Measurements from ENCODE around the gene RREB1.

RREB1 gene

DNA sequence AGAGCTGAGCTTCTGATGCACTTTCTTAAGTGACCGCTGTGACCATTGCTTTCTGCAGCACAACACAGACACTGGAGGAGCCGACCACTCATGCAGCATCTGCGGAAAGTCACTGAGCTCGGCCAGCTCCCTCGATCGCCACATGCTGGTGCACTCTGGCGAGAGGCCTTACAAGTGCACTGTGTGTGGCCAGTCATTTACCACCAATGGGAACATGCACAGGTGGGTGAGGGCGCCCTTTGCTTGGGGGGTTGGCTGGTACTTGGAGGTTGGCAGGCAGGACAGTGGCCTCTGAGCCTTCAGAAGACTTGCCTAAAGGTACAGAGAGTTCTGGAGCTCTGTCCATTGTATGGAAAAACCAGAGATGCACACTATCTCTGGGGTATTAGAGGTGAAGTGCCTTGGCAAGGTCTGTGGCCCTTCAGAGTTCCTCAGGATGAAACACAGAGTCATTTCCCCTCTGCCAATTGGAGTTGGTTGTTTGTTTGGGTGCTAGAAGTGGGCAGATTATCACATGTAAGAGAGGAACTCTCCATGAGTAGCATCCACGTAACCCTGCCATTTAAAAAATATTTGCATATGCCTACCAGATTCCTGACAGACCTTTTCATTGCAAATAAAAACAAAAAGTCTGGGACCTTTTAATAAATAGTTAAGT, 81.5 kb downstream of the RREB1 start:
- TF ChIP-seq CTCF (IDR thresholded peaks at IDR 0.05; ENCODE audit: low read depth, low read length, missing control alignments): no peak
- DNase-seq: no peak
- Histone ChIP-seq H3K27me3 (replicated peaks) (no peaks in the 10 kb centered on the region), H3K4me3 (ENCODE audit: low read depth, low read length) (no peak overlapping the region), H3K27ac (no peak overlapping the region), H3K36me3 (replicated peaks) (peaks cover 32% of the 10 kb centered on the region)
- in situ Hi-C loops (cut with HindIII; ENCODE audit: low pct_ligation_motif_present, low sequenced_read_pairs): no loop called here

GRCh38 chr6:7190791-7191190, 83.0 kb downstream of the RREB1 start:
- H3K36me3 ChIP-seq (replicated peaks): peaks cover 36% of the 10 kb centered on the region
- H3K27ac ChIP-seq: no peak overlapping the region
- no peak for TF ChIP-seq CTCF (IDR thresholded peaks at IDR 0.05; ENCODE audit: low read depth, low read length, missing control alignments)
- no peaks in the 10 kb centered on the region for H3K27me3 ChIP-seq (replicated peaks)
- no peak for DNase-seq
- in situ Hi-C loops (cut with HindIII; ENCODE audit: low pct_ligation_motif_present, low sequenced_read_pairs): no loop called here
- no peak overlapping the region for H3K4me3 ChIP-seq (ENCODE audit: low read depth, low read length)

DNA sequence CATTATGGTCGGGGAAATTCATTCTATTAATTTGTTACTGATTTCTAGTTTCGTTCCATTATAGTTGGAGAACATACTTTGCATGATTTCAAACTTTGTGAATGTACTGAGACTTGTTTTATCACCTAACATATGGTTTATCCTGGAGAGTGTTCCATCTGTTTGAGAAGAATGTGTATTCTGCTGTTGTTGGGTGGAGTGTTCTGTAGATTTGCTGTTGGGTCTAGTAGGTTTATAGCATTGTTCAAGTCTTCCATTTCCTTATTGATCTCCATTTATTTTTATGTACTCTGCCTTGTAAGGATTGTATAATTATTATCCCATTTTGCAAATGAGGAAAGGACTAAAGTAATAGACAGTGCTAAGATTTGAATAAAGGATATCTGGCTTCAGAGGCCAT, 85.4 kb downstream of the RREB1 start:
- H3K27me3 ChIP-seq (replicated peaks): no peaks in the 10 kb centered on the region
- DNase-seq: no peak
- in situ Hi-C loops (cut with HindIII; ENCODE audit: low pct_ligation_motif_present, low sequenced_read_pairs): no loop called here
- no peak overlapping the region for H3K4me3 ChIP-seq (ENCODE audit: low read depth, low read length)
- H3K36me3 ChIP-seq (replicated peaks): peaks cover 32% of the 10 kb centered on the region
- no peak for TF ChIP-seq CTCF (IDR thresholded peaks at IDR 0.05; ENCODE audit: low read depth, low read length, missing control alignments)
- H3K27ac ChIP-seq: no peak overlapping the region

GRCh38 chr6:7194657-7195056, 86.9 kb downstream of the RREB1 start:
- no peak overlapping the region for H3K27ac ChIP-seq
- H3K27me3 ChIP-seq (replicated peaks): no peaks in the 10 kb centered on the region
- peaks cover 22% of the 10 kb centered on the region for H3K36me3 ChIP-seq (replicated peaks)
- in situ Hi-C loops (cut with HindIII; ENCODE audit: low pct_ligation_motif_present, low sequenced_read_pairs): no loop called here
- no peak for DNase-seq
- no peak for TF ChIP-seq CTCF (IDR thresholded peaks at IDR 0.05; ENCODE audit: low read depth, low read length, missing control alignments)
- no peak overlapping the region for H3K4me3 ChIP-seq (ENCODE audit: low read depth, low read length)

GRCh38 chr6:7195339-7196018, 87.7 kb downstream of the RREB1 start:
- no peak for DNase-seq
- no peak overlapping the region for H3K4me3 ChIP-seq (ENCODE audit: low read depth, low read length)
- no peaks in the 10 kb centered on the region for H3K27me3 ChIP-seq (replicated peaks)
- peaks cover 19% of the 10 kb centered on the region for H3K36me3 ChIP-seq (replicated peaks)
- in situ Hi-C loops (cut with HindIII; ENCODE audit: low pct_ligation_motif_present, low sequenced_read_pairs): no loop called here
- no peak for TF ChIP-seq CTCF (IDR thresholded peaks at IDR 0.05; ENCODE audit: low read depth, low read length, missing control alignments)
- H3K27ac ChIP-seq: no peak overlapping the region
